Stimulated activated CD8-positive, alpha-beta memory T cell treated with anti-CD3 and anti-CD28 coated beads, Interleukin-2, amount 100 ng/mL, for 1 hour (primary cell): ENCODE measurements around the gene PPP4R2.

Source experiments
- DNase-seq, 2 donors: peaks; one replicate each; pipeline ENCODE4 v3.0.0-alpha.2; 2020; ENCODE audit warnings: low read depth in 2 of 2

PPP4R2 gene

DNA sequence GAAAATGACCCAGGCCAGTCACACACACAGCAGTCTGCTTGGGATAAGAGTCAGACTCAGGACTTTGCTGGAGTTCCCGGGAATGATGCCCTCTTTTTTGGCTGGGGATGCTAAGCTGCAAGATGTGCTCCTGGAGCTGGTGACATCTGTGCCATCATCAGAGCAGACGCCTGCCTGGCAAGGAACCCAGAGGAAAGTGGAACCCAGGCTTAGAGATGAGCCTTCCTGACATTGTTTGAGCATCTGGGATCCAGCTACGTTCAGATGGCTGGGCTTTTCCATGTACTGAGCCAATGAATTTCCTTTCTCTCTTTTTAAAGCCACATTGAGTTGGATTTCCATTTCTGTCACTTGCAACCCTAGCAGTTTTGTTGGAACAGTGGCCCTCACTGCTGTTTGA, 118.1 kb downstream of the PPP4R2 start:
- DNase-seq: no peak

DNA sequence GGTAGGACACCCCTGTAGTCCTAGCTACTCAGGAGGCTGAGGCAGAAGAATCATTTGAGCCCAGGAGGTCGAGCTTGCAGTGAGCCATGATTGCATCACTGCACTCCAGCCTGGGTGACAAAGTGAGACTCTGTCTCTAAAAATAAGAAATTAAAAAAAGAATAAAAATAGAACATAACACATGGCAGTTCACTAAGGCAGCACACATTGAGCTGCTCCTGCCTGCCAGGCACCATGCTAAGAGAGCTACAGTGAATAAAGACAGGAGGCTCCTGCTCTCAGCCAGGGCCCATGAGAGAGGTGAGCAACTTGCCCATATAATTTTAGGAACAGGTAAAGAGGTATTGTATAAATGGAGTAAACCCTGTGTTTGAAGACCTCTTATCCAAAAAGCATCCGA, 119.2 kb downstream of the PPP4R2 start:
- no peak for DNase-seq
